Kidney tubule cell (primary cell): ENCODE measurements around the gene DYNC2I2.
"Not testable (repeated sequence)": the region's sequence is repeated elsewhere in the genome, so short reads cannot be mapped to it uniquely, and the experiment has no call there.

ENCODE experiments used
- DNase-seq: peaks from one replicate; pipeline ENCODE4 v3.0.0-alpha.2; 2018; ENCODE audit warnings: low spot score

The DYNC2I2 gene

DNA sequence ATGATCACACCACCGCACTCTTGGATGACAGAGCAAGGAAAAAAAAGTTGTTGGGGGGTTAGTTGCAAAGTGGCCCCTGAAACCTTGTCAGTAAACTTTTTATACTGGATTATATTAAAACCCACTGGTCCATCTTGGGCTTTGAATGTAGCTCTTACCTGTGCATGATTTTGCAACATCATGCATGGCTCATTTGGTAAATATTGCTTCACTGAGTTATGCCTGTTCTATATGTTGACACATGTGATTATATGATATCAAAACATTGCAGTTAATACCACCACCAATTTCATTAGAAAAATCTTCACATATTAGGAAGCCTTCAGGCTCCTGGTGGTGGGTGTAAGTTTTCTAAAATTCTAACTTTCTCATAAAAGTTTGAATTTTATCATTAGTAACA is 41.9 kb downstream of the DYNC2I2 start:
- no peak for DNase-seq

- no peak for DNase-seq
Measured at GRCh38 chr9:128611600-128612394, 44.9 kb downstream of the DYNC2I2 start.

GRCh38 chr9:128610897-128611296 is 45.8 kb downstream of the DYNC2I2 start:
- no peak for DNase-seq

GRCh38 chr9:128607642-128608350 is 48.9 kb downstream of the DYNC2I2 start:
- DNase-seq = no peak

- no peak for DNase-seq
Measured at GRCh38 chr9:128603697-128604096, 53.0 kb downstream of the DYNC2I2 start.

DNA sequence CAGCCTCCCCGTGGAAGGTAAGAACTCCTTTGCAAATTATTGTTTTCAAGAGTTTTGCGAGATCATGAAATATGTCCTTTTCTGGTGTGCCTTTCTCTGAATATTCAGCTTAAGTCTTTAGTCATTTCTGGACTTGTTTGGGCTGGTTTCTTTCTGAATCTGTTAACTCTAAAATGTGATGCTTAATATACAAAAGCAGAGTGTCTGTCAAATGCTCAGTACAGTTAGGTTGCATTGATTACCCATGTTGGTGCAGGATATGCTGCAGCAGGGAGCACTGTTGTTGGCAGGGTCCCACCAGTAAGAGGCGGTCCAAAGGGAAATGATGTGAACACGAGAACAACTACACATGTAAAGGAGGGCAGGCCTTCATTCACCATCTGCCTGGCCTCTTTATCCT is 56.5 kb downstream of the DYNC2I2 start:
- DNase-seq = no peak

DNA sequence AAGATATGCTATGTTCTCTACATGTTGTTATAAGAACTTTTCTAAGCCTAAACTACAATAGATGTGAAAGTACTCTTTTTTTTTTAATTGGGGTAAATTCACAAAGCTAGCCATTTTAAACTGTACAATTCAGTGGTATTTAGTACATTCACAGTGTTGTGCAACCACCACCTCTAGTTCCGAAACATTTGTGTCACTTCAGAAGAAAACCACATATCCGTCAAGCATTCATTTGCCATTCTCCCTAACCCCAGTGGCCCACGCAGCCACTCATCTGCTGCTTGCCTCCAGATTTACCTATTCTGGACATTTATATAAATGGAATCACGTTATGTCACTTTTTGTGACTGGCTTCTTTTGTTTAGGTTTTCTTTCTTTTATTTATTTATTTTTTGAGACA is 61.2 kb downstream of the DYNC2I2 start:
- no peak for DNase-seq

GRCh38 chr9:128593856-128594255 is 62.8 kb downstream of the DYNC2I2 start:
- no peak for DNase-seq

GRCh38 chr9:128593039-128593438 is 63.6 kb downstream of the DYNC2I2 start:
- DNase-seq = no peak

DNA sequence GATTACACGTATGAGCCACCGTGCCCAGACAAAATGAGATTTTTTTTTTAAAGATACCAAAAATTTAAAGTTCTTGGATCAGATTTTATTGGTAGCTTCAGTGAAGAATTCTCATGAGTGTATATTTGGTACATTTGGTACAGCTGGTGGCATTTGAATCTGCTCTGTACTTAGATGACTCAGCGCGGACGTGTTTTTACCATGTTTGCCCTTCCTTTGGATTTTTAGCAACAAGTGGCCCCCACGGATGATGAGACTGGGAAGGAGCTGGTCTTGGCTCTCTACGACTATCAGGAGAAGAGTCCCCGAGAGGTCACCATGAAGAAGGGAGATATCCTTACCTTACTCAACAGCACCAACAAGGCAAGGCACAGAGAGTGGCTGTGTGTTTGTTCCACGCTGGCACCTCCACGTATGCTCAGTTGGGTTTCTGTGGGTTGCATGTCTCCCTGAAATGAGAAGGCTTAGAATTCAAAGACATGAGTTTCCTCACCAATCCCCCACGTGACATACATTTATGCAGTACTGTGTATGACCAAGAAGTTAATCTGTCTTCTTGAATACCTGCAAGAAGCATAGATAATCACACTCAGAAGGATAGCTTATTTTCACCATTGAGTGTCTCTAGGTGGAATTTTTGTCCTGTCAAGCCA is 67.9 kb downstream of the DYNC2I2 start:
- no peak for DNase-seq

GRCh38 chr9:128587453-128587852 is 69.2 kb downstream of the DYNC2I2 start:
- DNase-seq = no peak

DNA sequence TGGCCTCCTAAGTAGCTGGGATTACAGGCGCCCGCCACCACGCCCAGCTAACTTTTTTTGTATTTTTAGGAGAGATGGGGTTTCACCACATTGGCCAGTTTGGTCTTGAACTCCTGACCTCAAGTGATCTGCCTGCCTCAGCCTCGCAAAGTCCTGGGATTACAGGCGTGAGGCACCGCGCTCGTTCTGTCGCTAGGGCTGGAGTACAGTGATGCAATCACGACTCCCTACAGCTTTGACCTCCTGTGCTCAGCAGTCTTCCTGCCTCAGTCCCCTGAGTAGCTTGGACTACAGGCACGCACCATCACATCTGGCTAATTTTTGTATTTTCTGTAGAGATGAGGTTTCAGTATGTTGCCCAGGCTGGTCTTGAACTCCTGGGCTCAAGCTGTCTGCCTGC is 69.7 kb downstream of the DYNC2I2 start:
- DNase-seq = not testable (repeated sequence)

DNA sequence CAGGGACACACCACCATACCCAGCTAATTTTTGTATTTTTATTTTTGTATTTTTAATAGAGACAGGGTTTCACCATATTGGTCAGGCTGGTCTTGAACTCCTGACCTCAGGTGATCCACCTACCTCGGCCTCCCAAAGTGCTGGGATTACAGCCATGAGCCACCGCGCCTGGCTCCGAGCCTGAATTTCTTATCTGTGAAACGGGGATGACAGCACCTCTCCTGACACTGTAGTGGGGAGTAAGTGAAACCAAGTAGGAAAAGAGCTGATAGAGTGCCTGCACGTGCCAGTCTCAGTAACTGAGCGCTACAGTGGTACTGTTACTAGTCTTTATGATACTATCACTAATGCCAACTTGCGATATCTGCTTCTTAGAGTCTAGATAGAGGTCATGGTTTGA is 71.5 kb downstream of the DYNC2I2 start:
- DNase-seq = not testable (repeated sequence)
